ENCODE measurements around the gene TRUB1.

The TRUB1 gene

GRCh38 chr10:114990991-114991390, 53.0 kb downstream of the TRUB1 start:
- TF ChIP-seq CTCF (IDR thresholded peaks at IDR 0.05; ENCODE audit: low read length): no peak
- no peak for TF ChIP-seq EZH2phosphoT487 (IDR thresholded peaks at IDR 0.05; ENCODE audit: low read length)
- no peak for TF ChIP-seq EZH2 (optimal IDR thresholded peaks at IDR 0.05; ENCODE audit: low read depth, low read length)
- Histone ChIP-seq H2AFZ (ENCODE audit: low read length) (no peak overlapping the region), H3K9me2 (replicated peaks; ENCODE audit: insufficient read depth, low read length) (no peaks in the 10 kb centered on the region), H3K9me3 (replicated peaks; ENCODE audit: insufficient read depth, low read length) (no peaks in the 10 kb centered on the region), H3F3A (ENCODE audit: insufficient read depth, low read length) (no peaks in the 10 kb centered on the region), H3K27me3 (replicated peaks; ENCODE audit: insufficient read depth, low read length) (no peaks in the 10 kb centered on the region), H3K79me2 (ENCODE audit: low read length) (no peaks in the 10 kb centered on the region), H3K4me1 (ENCODE audit: low read length) (no peaks in the 10 kb centered on the region), H3K4me3 (ENCODE audit: low read length) (no peak overlapping the region), H3K4me2 (ENCODE audit: low read depth, low read length) (no peak overlapping the region), H4K20me1 (ENCODE audit: insufficient read depth, low read length) (no peaks in the 10 kb centered on the region), H3K9ac (ENCODE audit: low read length) (no peak overlapping the region), H3K27ac (ENCODE audit: low read length) (no peak overlapping the region), H3K36me3 (replicated peaks; ENCODE audit: insufficient read depth, low read length) (no peaks in the 10 kb centered on the region)
- DNase-seq: no peak

- Histone ChIP-seq H3K9me2 (replicated peaks; ENCODE audit: insufficient read depth, low read length) (no peaks in the 10 kb centered on the region), H3K27me3 (replicated peaks; ENCODE audit: insufficient read depth, low read length) (no peaks in the 10 kb centered on the region), H3K36me3 (replicated peaks; ENCODE audit: insufficient read depth, low read length) (no peaks in the 10 kb centered on the region), H3K79me2 (ENCODE audit: low read length) (no peaks in the 10 kb centered on the region), H3K4me1 (ENCODE audit: low read length) (no peaks in the 10 kb centered on the region), H3F3A (ENCODE audit: insufficient read depth, low read length) (no peaks in the 10 kb centered on the region), H3K27ac (ENCODE audit: low read length) (no peak overlapping the region), H4K20me1 (ENCODE audit: insufficient read depth, low read length) (no peaks in the 10 kb centered on the region), H2AFZ (ENCODE audit: low read length) (no peak overlapping the region), H3K4me3 (ENCODE audit: low read length) (no peak overlapping the region), H3K9ac (ENCODE audit: low read length) (no peak overlapping the region), H3K9me3 (replicated peaks; ENCODE audit: insufficient read depth, low read length) (no peaks in the 10 kb centered on the region), H3K4me2 (ENCODE audit: low read depth, low read length) (no peak overlapping the region)
- TF ChIP-seq EZH2 (optimal IDR thresholded peaks at IDR 0.05; ENCODE audit: low read depth, low read length) (no peak), EZH2phosphoT487 (IDR thresholded peaks at IDR 0.05; ENCODE audit: low read length) (no peak), CTCF (IDR thresholded peaks at IDR 0.05; ENCODE audit: low read length) (no peak)
- no peak for DNase-seq
Measured at GRCh38 chr10:114992189-114992775, 54.3 kb downstream of the TRUB1 start.

- TF ChIP-seq EZH2phosphoT487 (IDR thresholded peaks at IDR 0.05; ENCODE audit: low read length) (no peak), EZH2 (optimal IDR thresholded peaks at IDR 0.05; ENCODE audit: low read depth, low read length) (no peak), CTCF (IDR thresholded peaks at IDR 0.05; ENCODE audit: low read length) (no peak)
- H3K9ac ChIP-seq (ENCODE audit: low read length): no peak overlapping the region
Measured at GRCh38 chr10:114995468-114996247, 57.7 kb downstream of the TRUB1 start.

More at GRCh38 chr10:114995468-114996247, 57.7 kb downstream of the TRUB1 start:
- DNase-seq: no peak
- H3K4me3 ChIP-seq (ENCODE audit: low read length): no peak overlapping the region
- no peaks in the 10 kb centered on the region for H3F3A ChIP-seq (ENCODE audit: insufficient read depth, low read length)
- no peaks in the 10 kb centered on the region for H4K20me1 ChIP-seq (ENCODE audit: insufficient read depth, low read length)
- H3K9me2 ChIP-seq (replicated peaks; ENCODE audit: insufficient read depth, low read length): no peaks in the 10 kb centered on the region
- H3K4me1 ChIP-seq (ENCODE audit: low read length): peaks cover 2% of the 10 kb centered on the region; the same call in 1 of the 2 replicates
- no peaks in the 10 kb centered on the region for H3K36me3 ChIP-seq (replicated peaks; ENCODE audit: insufficient read depth, low read length)
- H3K4me2 ChIP-seq (ENCODE audit: low read depth, low read length): no peak overlapping the region
- no peaks in the 10 kb centered on the region for H3K27me3 ChIP-seq (replicated peaks; ENCODE audit: insufficient read depth, low read length)
- H3K9me3 ChIP-seq (replicated peaks; ENCODE audit: insufficient read depth, low read length): no peaks in the 10 kb centered on the region
- H3K27ac ChIP-seq (ENCODE audit: low read length): no peak overlapping the region
- no peaks in the 10 kb centered on the region for H3K79me2 ChIP-seq (ENCODE audit: low read length)
- H2AFZ ChIP-seq (ENCODE audit: low read length): no peak overlapping the region
